ENCODE results near the gene IL31.

Gene IL31

DNA sequence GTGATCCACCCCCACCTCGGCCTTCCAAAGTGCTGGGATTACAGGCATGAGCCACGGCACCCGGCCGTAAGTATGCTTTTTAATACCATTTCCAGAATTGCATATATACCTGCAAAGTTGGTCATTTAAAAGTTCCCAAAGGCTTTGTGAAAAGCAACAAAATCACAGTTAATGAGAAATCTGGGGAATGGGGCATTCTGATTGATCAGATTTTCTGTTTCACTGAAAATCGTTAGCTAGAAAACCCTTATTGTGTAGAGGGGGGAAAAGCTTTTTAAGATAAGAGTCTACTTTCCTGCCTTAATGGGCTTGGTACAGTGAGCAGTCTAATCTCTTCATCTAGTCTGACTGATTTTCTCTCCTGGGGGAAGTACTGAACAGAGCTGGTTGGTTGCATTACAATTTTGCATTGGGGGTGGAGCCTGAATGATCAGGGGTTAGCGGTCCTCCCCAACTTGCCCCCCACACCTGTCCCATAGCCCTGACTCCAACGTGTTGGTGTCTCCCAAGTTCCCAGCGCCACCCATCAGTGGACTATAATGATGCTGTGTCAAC is 23.8 kb downstream of the IL31 start:
- H3K4me1 ChIP-seq (ENCODE audit: control insufficient read depth, insufficient read depth, low read length), result no peaks in the 10 kb centered on the region
- H3K9me3 ChIP-seq (ENCODE audit: control insufficient read depth, low read length), result no peaks in the 10 kb centered on the region
- no peaks in the 10 kb centered on the region for H3K27me3 ChIP-seq (replicated peaks; ENCODE audit: control insufficient read depth, insufficient read depth, low read length)
- no peak overlapping the region for H3K9ac ChIP-seq (ENCODE audit: low read length)
- no peaks in the 10 kb centered on the region for H3K36me3 ChIP-seq (ENCODE audit: control insufficient read depth, insufficient read depth, low read length, severe bottlenecking)
- DNase-seq (ENCODE audit: low read depth), result no peak
- no peak overlapping the region for H3K4me3 ChIP-seq (ENCODE audit: low read length)

DNA sequence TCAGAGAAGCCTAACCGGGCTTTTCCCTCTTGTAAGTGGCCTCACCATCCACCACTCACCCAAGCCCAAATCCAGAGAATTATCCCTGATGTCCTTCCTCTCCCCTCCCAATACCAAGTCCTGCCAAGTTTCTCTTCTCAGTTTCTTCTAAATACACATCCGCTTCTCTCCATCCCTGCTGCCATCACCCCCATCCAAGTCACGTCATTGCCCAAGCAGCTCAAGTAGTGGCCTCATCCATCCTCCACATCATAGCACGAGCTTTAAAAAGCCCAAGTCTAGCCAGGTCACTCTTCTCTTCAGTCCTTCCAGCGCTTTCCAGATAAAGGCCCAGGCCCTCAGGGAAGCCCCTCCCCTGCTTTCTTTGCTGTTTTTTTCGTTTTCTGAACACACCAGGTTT is 25.4 kb downstream of the IL31 start:
- no peaks in the 10 kb centered on the region for H3K9me3 ChIP-seq (ENCODE audit: control insufficient read depth, low read length)
- no peaks in the 10 kb centered on the region for H3K36me3 ChIP-seq (ENCODE audit: control insufficient read depth, insufficient read depth, low read length, severe bottlenecking)
- DNase-seq (ENCODE audit: low read depth), result no peak
- H3K9ac ChIP-seq (ENCODE audit: low read length), result no peak overlapping the region
- no peaks in the 10 kb centered on the region for H3K4me1 ChIP-seq (ENCODE audit: control insufficient read depth, insufficient read depth, low read length)
- no peak overlapping the region for H3K4me3 ChIP-seq (ENCODE audit: low read length)
- no peaks in the 10 kb centered on the region for H3K27me3 ChIP-seq (replicated peaks; ENCODE audit: control insufficient read depth, insufficient read depth, low read length)

DNA sequence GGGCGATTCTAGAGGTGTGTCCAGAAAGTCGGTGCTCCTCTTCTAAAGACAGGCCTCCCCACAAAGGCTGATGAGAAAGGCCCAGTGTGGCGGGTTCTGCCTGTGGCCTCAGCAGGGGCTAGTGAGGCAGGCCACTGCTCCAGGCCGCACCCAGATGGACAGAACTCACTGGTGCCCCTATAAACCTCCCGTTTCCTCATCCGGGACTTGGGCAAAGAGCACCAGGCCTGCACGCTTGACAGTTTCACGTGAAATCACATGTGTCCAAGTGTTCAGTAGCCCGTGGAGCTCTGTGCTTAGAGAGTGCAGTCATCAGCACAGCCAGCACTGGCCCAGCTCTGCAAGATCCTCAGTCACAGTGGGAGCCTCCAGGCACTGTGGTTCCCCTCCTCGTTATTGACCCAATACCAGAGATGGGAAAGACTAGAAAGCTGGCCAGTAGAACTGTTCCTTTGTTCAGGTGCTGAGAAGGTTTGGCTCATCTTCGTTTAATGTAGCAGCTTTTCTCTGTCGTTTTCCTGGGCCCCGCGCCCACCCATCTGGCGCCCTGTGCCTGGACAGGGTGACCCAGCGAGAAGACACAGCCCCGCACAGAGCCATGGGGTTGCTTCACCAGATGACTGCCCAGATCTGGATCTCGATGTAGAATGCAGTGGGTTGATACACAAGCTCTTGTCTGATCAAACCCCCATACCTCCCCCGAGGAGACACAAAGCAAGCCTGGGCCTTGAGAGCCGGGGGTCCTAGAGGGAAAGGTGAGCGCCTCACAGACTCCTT is 26.3 kb downstream of the IL31 start:
- H3K4me1 ChIP-seq (ENCODE audit: control insufficient read depth, insufficient read depth, low read length), result no peaks in the 10 kb centered on the region
- no peak for DNase-seq (ENCODE audit: low read depth)
- no peaks in the 10 kb centered on the region for H3K9me3 ChIP-seq (ENCODE audit: control insufficient read depth, low read length)
- no peak overlapping the region for H3K4me3 ChIP-seq (ENCODE audit: low read length)
- no peak overlapping the region for H3K9ac ChIP-seq (ENCODE audit: low read length)
- H3K27me3 ChIP-seq (replicated peaks; ENCODE audit: control insufficient read depth, insufficient read depth, low read length), result no peaks in the 10 kb centered on the region
- peaks cover 7% of the 10 kb centered on the region for H3K36me3 ChIP-seq (ENCODE audit: control insufficient read depth, insufficient read depth, low read length, severe bottlenecking)

DNA sequence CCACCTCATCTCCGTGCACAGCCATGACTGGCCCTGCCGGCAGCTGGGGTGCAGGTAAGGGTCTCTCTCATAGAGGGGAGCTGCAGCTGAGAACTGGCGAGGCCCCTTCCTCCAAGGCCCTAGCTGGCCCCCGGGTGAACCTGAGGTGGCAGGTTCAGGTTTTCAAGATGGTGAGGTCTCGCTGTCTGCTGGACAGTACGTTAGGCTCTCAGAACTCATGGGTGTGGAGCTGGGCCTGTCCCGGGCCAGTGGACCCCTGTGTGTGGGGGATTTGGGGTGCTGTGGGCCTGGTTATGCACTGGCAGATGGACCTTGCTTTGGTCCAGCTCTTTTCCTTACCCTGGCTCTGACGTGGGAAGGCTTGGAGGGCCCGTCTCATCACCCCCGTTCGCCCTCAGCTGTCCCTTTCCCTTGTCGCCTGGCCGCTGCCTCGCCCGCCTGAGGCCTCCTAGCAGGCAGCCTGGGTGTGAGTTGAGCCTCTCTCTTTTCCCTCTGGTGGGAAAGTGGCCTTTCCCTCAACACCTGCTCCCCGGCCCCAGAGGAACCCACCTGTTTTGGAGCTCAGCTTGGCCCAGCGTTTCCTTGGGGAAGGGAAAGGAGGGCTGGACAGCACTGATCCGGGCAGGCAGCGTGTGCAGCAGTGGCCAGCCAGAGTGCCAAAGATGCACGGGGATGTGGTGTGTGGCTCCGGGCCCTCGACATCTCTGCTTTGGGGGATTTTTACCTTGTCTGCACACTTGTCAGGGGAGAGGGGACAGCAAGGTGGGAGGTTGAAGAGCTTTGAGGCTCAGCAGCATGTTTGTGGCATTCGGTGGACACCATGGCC is 28.3 kb downstream of the IL31 start:
- Histone ChIP-seq H3K4me3 (ENCODE audit: low read length) (no peak overlapping the region), H3K9ac (ENCODE audit: low read length) (no peak overlapping the region), H3K36me3 (ENCODE audit: control insufficient read depth, insufficient read depth, low read length, severe bottlenecking) (peaks cover 26% of the 10 kb centered on the region), H3K4me1 (ENCODE audit: control insufficient read depth, insufficient read depth, low read length) (no peaks in the 10 kb centered on the region), H3K27me3 (replicated peaks; ENCODE audit: control insufficient read depth, insufficient read depth, low read length) (no peaks in the 10 kb centered on the region), H3K9me3 (ENCODE audit: control insufficient read depth, low read length) (no peaks in the 10 kb centered on the region)
- DNase-seq (ENCODE audit: low read depth), result no peak

DNA sequence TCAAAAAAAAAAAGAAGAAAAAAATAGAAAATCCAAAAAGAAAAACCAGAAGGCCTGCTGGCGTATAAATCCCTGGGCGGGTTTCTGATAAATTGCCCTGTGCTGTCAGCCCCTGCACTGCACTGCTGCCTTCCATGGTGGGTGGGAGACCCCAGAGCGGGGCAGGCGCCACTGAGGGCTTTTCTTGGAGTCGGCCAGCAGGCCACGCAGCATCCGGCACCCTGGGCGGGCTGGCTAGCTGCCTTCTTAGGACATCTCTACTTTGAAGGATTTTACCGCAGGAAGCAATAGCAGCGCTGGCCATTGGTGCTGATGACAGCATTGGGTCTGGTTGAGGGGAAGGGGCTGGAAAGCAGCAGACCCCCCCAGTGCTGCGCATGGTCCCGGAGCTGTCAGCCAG is 29.1 kb downstream of the IL31 start:
- H3K27me3 ChIP-seq (replicated peaks; ENCODE audit: control insufficient read depth, insufficient read depth, low read length), result no peaks in the 10 kb centered on the region
- H3K36me3 ChIP-seq (ENCODE audit: control insufficient read depth, insufficient read depth, low read length, severe bottlenecking), result peaks cover 29% of the 10 kb centered on the region
- H3K9me3 ChIP-seq (ENCODE audit: control insufficient read depth, low read length), result no peaks in the 10 kb centered on the region
- H3K9ac ChIP-seq (ENCODE audit: low read length), result no peak overlapping the region
- no peak for DNase-seq (ENCODE audit: low read depth)
- H3K4me3 ChIP-seq (ENCODE audit: low read length), result no peak overlapping the region
- H3K4me1 ChIP-seq (ENCODE audit: control insufficient read depth, insufficient read depth, low read length), result no peaks in the 10 kb centered on the region

DNA sequence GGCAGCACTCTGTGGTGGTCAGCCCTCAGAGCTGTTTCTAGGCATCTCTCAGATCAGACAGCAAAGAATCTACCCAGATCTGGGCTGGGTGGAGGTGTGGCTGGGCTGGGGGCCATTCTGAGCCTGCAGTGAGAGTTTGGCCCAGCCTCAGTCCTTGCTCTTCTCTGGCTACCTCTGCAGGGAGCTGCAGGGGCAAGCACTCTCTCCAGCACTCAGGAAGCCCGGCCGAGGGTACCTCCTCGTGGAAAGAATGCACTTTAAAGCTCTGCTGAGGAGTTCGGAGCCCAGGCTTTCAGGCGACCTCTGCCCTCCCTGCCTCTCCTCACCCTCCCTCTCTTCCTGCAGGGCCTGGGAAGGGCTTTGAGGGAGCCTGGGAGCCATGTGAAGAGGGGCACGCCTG is 31.2 kb downstream of the IL31 start:
- Histone ChIP-seq H3K4me1 (ENCODE audit: control insufficient read depth, insufficient read depth, low read length) (no peaks in the 10 kb centered on the region), H3K9me3 (ENCODE audit: control insufficient read depth, low read length) (no peaks in the 10 kb centered on the region), H3K4me3 (ENCODE audit: low read length) (no peak overlapping the region), H3K27me3 (replicated peaks; ENCODE audit: control insufficient read depth, insufficient read depth, low read length) (no peaks in the 10 kb centered on the region), H3K9ac (ENCODE audit: low read length) (no peak overlapping the region), H3K36me3 (ENCODE audit: control insufficient read depth, insufficient read depth, low read length, severe bottlenecking) (peaks cover 44% of the 10 kb centered on the region)
- DNase-seq (ENCODE audit: low read depth), result no peak

DNA sequence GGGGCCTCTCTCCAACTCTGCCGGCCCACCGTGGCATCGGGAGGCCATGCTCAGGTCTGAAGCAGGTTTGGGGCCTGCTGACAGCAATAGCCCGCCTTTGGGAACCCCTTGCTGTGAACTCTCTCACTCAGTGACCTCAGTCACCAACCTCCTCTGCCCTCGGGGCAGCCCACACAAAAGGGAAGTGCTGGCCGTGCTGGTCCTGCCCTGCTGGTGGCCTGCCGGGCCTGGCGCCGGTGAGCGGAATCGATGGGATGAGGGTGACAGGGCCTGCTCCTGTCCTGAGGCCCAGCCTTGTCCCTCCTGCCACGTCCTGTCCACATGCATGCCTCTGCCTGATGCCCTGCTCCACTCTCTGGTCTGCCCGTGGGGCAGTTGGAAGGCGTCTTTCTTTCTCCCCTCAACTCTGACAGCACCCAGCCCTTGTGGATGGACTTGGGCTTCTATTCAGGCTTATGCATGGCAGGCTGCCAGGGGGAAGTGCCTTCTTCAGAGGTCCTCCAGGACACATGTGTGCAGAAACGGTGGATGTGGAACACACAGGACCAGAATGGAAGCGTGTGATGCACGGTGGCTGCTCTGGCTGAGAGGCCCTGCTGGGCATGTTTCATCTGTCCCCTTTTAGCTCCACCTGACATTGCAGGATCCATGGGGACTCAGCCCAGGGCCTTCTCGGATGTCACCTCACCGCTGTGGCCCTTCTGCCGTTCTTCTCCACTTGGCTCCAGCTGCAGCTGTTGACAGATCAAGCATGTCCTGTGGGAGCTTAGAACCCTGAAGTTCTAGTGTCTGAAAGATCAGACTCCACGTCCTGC is 31.9 kb downstream of the IL31 start:
- H3K9ac ChIP-seq (ENCODE audit: low read length), result no peak overlapping the region
- no peaks in the 10 kb centered on the region for H3K27me3 ChIP-seq (replicated peaks; ENCODE audit: control insufficient read depth, insufficient read depth, low read length)
- H3K36me3 ChIP-seq (ENCODE audit: control insufficient read depth, insufficient read depth, low read length, severe bottlenecking), result peaks cover 44% of the 10 kb centered on the region
- H3K4me3 ChIP-seq (ENCODE audit: low read length), result no peak overlapping the region
- H3K9me3 ChIP-seq (ENCODE audit: control insufficient read depth, low read length), result no peaks in the 10 kb centered on the region
- DNase-seq (ENCODE audit: low read depth), result no peak
- no peaks in the 10 kb centered on the region for H3K4me1 ChIP-seq (ENCODE audit: control insufficient read depth, insufficient read depth, low read length)

DNA sequence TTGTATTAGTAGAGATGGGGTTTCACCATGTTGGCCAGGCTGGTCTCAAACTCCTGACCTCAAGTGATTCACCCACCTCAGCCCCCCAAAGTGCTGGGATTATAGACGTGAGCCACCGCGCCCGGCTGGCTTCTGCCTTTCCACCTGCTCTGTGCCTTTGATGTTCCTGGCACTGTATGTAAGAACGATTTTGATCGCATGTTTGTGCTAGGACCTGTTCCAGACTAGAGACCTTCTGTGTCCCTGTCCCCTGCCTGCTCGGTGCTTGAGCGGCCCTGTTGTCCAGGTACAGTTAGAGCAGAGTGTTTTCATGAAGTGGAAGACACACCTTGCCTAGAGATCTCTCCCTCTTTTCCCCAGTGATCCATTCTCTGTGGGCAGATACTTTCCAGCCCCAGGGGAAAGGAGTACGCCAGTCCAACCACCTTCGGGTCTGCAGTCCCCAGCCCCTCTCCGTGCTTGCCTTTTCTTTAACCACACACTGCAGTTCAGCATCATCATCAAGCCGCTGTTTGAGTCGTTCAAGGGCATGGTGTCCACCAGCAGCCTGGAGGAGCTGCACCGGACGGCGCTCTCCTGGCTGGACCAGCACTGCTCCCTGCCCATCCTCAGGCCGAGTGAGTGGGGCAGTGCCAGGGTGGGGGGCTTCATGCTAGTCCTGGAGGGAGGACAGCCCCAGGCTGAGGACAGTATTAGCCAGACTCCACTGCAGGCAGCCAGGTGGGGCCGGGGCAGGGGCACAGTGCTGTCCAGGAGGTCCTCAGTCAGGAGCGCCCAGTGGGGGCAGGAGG is 33.4 kb downstream of the IL31 start:
- Histone ChIP-seq H3K9ac (ENCODE audit: low read length) (no peak overlapping the region), H3K4me3 (ENCODE audit: low read length) (no peak overlapping the region), H3K36me3 (ENCODE audit: control insufficient read depth, insufficient read depth, low read length, severe bottlenecking) (peaks cover 46% of the 10 kb centered on the region), H3K27me3 (replicated peaks; ENCODE audit: control insufficient read depth, insufficient read depth, low read length) (no peaks in the 10 kb centered on the region), H3K9me3 (ENCODE audit: control insufficient read depth, low read length) (no peaks in the 10 kb centered on the region), H3K4me1 (ENCODE audit: control insufficient read depth, insufficient read depth, low read length) (no peaks in the 10 kb centered on the region)
- DNase-seq (ENCODE audit: low read depth), result no peak

DNA sequence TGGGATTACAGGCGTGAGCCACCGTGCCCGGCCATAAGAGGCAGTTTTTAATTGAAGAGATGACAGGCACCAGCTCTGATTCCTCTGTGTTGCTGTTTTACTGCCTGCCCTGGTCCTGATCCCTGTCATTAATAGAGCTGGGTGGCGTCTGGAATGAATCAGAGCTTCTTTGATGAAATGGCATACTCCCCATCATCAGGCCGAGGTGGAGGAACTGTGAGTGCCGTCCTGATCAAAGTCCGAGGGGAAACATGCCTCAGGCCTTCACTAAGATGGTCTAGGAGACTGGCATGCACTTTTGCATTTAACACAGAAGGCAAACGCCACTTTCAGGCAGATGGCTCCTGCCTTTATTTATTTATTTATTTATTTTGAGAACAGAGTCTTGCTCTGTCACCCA is 34.1 kb downstream of the IL31 start:
- no peak overlapping the region for H3K9ac ChIP-seq (ENCODE audit: low read length)
- no peaks in the 10 kb centered on the region for H3K4me1 ChIP-seq (ENCODE audit: control insufficient read depth, insufficient read depth, low read length)
- no peak for DNase-seq (ENCODE audit: low read depth)
- H3K9me3 ChIP-seq (ENCODE audit: control insufficient read depth, low read length), result no peaks in the 10 kb centered on the region
- H3K4me3 ChIP-seq (ENCODE audit: low read length), result no peak overlapping the region
- no peaks in the 10 kb centered on the region for H3K27me3 ChIP-seq (replicated peaks; ENCODE audit: control insufficient read depth, insufficient read depth, low read length)
- peaks cover 53% of the 10 kb centered on the region for H3K36me3 ChIP-seq (ENCODE audit: control insufficient read depth, insufficient read depth, low read length, severe bottlenecking)

DNA sequence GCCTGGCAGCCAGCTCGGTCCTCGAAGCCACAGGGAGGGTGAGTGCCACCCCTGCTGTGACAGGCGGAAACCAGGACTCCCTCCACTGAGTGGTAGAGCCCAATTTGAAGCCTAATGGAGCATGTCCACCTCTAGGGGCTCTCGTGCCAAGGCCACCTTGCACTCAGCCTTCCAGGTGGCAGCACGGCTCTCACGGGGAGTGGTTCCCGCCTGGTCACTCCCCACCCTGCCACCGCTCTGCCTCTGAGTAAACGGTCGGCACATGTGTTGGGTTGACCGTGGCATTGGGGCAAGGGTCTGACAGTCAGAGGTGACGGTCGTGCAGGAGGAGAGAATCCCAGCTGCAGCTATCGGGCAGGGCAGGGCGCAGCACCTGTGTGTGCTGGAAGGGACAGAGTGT is 34.8 kb downstream of the IL31 start:
- Histone ChIP-seq H3K9me3 (ENCODE audit: control insufficient read depth, low read length) (no peaks in the 10 kb centered on the region), H3K4me1 (ENCODE audit: control insufficient read depth, insufficient read depth, low read length) (no peaks in the 10 kb centered on the region), H3K9ac (ENCODE audit: low read length) (no peak overlapping the region), H3K27me3 (replicated peaks; ENCODE audit: control insufficient read depth, insufficient read depth, low read length) (no peaks in the 10 kb centered on the region), H3K4me3 (ENCODE audit: low read length) (no peak overlapping the region), H3K36me3 (ENCODE audit: control insufficient read depth, insufficient read depth, low read length, severe bottlenecking) (peaks cover 55% of the 10 kb centered on the region)
- no peak for DNase-seq (ENCODE audit: low read depth)

Data from adipocyte (in vitro differentiated cells).